Measurements from ENCODE around the gene ZMAT3. TPM values are rescaled to one million over a fixed set of nuclear protein-coding genes. Genes with fewer than 3 reads are reported as not detected.

Gene ZMAT3
- total and polyA plus RNA-seq, 2 of the 8 experiments (the other 6 are each of a cell fraction or from before 2014, with no cell fraction given): 5.0 to 9.2 TPM

DNA sequence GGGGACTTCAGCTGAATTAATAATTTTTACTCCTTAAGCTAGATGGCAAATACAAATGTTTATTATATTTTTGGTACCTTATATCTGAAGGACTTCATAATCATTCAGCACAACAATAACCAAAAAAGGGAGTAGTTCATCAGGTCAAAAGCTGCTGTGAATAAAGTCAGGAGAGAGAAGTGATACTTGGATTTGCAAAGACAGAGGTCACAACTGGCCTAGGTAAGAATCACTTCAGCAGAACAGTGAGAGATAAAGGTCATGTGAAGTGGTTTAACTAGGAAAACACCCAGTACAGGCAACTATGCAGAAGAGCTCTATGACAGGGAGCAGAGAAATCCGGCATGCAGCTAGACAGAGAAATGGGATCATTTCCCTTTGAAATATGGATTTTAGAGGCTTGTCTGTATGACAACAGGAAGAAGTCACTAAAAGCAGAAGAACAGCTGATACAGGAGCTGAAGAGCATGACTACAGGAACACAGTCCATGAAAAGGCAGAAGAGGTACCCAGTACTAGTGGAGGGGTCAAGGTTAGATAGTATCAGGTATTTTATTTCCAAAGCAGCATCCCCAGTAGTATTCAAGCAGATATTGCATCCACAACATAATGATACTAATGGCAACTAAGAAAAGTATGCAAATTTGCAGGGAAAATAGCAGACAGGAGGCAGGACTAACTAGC, 25.7 kb downstream of the ZMAT3 start:
- Histone ChIP-seq H3K36me3 (ENCODE audit: control insufficient read depth in 2 of 4, insufficient read depth in 4 of 4, low read length in 3 of 4) (no peaks in the 10 kb centered on the region), H2BK20ac (ENCODE audit: low read length) (no peak overlapping the region), H3K4me1 (replicated peaks in 1 of 4; ENCODE audit: control insufficient read depth in 3 of 4, insufficient read depth in 4 of 4, low read length in 3 of 4) (no peaks in the 10 kb centered on the region), H4K5ac (ENCODE audit: insufficient read length, low read depth, low read length) (no peak overlapping the region), H3K79me1 (ENCODE audit: low read depth, low read length) (no peaks in the 10 kb centered on the region), H2BK15ac (ENCODE audit: low read length) (no peak overlapping the region), H2BK120ac (replicated peaks; ENCODE audit: low read depth, low read length) (no peak overlapping the region), H3K23ac (ENCODE audit: insufficient read length) (no peak overlapping the region), H2AK5ac (ENCODE audit: low read depth, low read length) (no peak overlapping the region), H3K23me2 (ENCODE audit: low read depth, low read length) (no peaks in the 10 kb centered on the region), H3K79me2 (ENCODE audit: control insufficient read depth in 1 of 2, insufficient read depth in 2 of 2, low read length in 2 of 2) (no peaks in the 10 kb centered on the region; a peak in 1 of 4 replicates), H2BK12ac (ENCODE audit: low read depth, low read length) (no peak overlapping the region), H3K14ac (ENCODE audit: insufficient read length) (no peak overlapping the region), H3K18ac (ENCODE audit: extremely low read depth, low read length) (no peak overlapping the region), H3K9me3 (ENCODE audit: insufficient read depth in 2 of 2, low read depth in 1 of 2, low read length in 1 of 2) (no peaks in the 10 kb centered on the region), H4K20me1 (replicated peaks in 1 of 2; ENCODE audit: control insufficient read depth in 1 of 2, insufficient read depth in 2 of 2, low read length in 2 of 2) (no peaks in the 10 kb centered on the region), H4K91ac (replicated peaks; ENCODE audit: insufficient read length, low read length) (no peak overlapping the region), H4K8ac (ENCODE audit: extremely low read depth, insufficient read depth, low read length) (no peak overlapping the region), H3K27me3 (replicated peaks in 1 of 4; ENCODE audit: control insufficient read depth in 3 of 4, extremely low read depth in 1 of 4, insufficient read depth in 3 of 4, low read length in 3 of 4) (no peaks in the 10 kb centered on the region), H2BK5ac (ENCODE audit: low read depth, low read length) (no peak overlapping the region), H3K27ac (ENCODE audit: low read depth, low read length) (no peak overlapping the region), H3K4me2 (ENCODE audit: insufficient read depth in 1 of 2, low read depth in 2 of 2, low read length in 2 of 2) (no peak overlapping the region), H3K4me3 (ENCODE audit: extremely low read depth in 1 of 4, insufficient read depth in 2 of 4, low read depth in 3 of 4, low read length in 4 of 4) (no peak overlapping the region), H3K4ac (replicated peaks; ENCODE audit: insufficient read length, low read depth, low read length) (no peak overlapping the region), H2AFZ (ENCODE audit: low read length) (no peak overlapping the region), H3K56ac (replicated peaks; ENCODE audit: insufficient read length, low read depth, low read length) (no peak overlapping the region), H3K9ac (replicated peaks in 1 of 4; ENCODE audit: extremely low read depth in 1 of 4, low read depth in 3 of 4, low read length in 3 of 4) (no peak overlapping the region)
- no peak for FAIRE-seq
- no peak for DNase-seq (ENCODE audit: low read depth in 1 of 2, low spot score in 2 of 2)
- CTCF ChIA-PET (ENCODE audit: partially characterized antibody): interaction anchor here (1.2 to 1.5 kb wide), 2 partner anchors 17 to 23 kb away, joined by 3 to 4 read pairs; no protein-coding TSS in a partner anchor
- POLR2A ChIA-PET (ENCODE audit: partially characterized antibody): no interaction called here
- WGBS, 2 experiments (ENCODE audit: extremely low coverage in 1 of 2, insufficient coverage in 1 of 2, insufficient read length in 1 of 2, insufficient replicate concordance in 2 of 2, low coverage in 1 of 2, low lambda C conversion rate in 2 of 2, missing lambda C conversion rate in 1 of 2): 94% methylated on average over 1 of the region's 1 CpG; no CpG with 5 or more reads in 1 of the 2 experiments
- TF ChIP-seq RAD21 (IDR thresholded peaks at IDR 0.05 in 1 of 2, conservative IDR thresholded peaks at IDR 0.05 in 1 of 2; ENCODE audit: low read depth in 2 of 2, low read length in 2 of 2) (no peak), HDAC2 (IDR thresholded peaks at IDR 0.05; ENCODE audit: borderline replicate concordance in 1 of 2, low read depth in 2 of 2, low read length in 2 of 2) (no peak), BRCA1 (IDR thresholded peaks at IDR 0.05; ENCODE audit: low read depth, low read length) (no peak), NANOG (IDR thresholded peaks at IDR 0.05; ENCODE audit: insufficient read depth, low read depth, low read length, poor library complexity, severe bottlenecking) (no peak), POU5F1 (IDR thresholded peaks at IDR 0.05; ENCODE audit: low read depth, low read length) (no peak), GABPA (IDR thresholded peaks at IDR 0.05; ENCODE audit: borderline replicate concordance, insufficient read depth, low read length) (no peak), TAF1 (IDR thresholded peaks at IDR 0.05; ENCODE audit: low read depth, low read length) (no peak), SP4 (IDR thresholded peaks at IDR 0.05; ENCODE audit: low read length) (no peak)
- TF ChIP-seq, protein P1, sequence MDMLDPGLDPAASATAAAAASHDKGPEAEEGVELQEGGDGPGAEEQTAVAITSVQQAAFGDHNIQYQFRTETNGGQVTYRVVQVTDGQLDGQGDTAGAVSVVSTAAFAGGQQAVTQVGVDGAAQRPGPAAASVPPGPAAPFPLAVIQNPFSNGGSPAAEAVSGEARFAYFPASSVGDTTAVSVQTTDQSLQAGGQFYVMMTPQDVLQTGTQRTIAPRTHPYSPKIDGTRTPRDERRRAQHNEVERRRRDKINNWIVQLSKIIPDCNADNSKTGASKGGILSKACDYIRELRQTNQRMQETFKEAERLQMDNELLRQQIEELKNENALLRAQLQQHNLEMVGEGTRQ (IDR thresholded peaks at IDR 0.05; ENCODE audit: low read length): no peak
- TF ChIP-seq, protein P2, sequence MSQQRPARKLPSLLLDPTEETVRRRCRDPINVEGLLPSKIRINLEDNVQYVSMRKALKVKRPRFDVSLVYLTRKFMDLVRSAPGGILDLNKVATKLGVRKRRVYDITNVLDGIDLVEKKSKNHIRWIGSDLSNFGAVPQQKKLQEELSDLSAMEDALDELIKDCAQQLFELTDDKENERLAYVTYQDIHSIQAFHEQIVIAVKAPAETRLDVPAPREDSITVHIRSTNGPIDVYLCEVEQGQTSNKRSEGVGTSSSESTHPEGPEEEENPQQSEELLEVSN (IDR thresholded peaks at IDR 0.05): no peak
